GM12872 (cell line): ENCODE measurements around the gene SLC29A1.

Experiments used
- CTCF ChIP-seq: IDR thresholded peaks from 3 replicates; pipeline ENCODE4 v1.5.1; 2011; ENCODE audit warnings: low read depth, mild to moderate bottlenecking, low read length, moderate library complexity; ENCODE audit not compliant: insufficient read depth

SLC29A1 gene

GRCh38 chr6:44278774-44279697 is 55.6 kb downstream of the SLC29A1 start:
- no peak for TF ChIP-seq CTCF
